ENCODE measurements around the gene AKR1C4.

- TF ChIP-seq, protein P1, sequence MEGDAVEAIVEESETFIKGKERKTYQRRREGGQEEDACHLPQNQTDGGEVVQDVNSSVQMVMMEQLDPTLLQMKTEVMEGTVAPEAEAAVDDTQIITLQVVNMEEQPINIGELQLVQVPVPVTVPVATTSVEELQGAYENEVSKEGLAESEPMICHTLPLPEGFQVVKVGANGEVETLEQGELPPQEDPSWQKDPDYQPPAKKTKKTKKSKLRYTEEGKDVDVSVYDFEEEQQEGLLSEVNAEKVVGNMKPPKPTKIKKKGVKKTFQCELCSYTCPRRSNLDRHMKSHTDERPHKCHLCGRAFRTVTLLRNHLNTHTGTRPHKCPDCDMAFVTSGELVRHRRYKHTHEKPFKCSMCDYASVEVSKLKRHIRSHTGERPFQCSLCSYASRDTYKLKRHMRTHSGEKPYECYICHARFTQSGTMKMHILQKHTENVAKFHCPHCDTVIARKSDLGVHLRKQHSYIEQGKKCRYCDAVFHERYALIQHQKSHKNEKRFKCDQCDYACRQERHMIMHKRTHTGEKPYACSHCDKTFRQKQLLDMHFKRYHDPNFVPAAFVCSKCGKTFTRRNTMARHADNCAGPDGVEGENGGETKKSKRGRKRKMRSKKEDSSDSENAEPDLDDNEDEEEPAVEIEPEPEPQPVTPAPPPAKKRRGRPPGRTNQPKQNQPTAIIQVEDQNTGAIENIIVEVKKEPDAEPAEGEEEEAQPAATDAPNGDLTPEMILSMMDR (IDR thresholded peaks at IDR 0.05; ENCODE audit: insufficient read depth, low read length, poor library complexity, severe bottlenecking) = no peak
- no peak for TF ChIP-seq EZH2phosphoT487 (conservative IDR thresholded peaks at IDR 0.05; ENCODE audit: low read length)
Measured at GRCh38 chr10:5216801-5217200, 20.2 kb downstream of the AKR1C4 start.
